Measurements from ENCODE around the gene TIMM17B.

GRCh38 chrX:48914593-48915493 lies 17.3 kb upstream of the TIMM17B start:
- TF ChIP-seq POLR2A (IDR thresholded peaks at IDR 0.05) = no peak
- no peak for TF ChIP-seq CTCF (IDR thresholded peaks at IDR 0.05)
- TF ChIP-seq POLR2AphosphoS5 (IDR thresholded peaks at IDR 0.05) = no peak

Data from breast epithelium (tissue), 3 donors.